ENCODE measurements around the gene TMC3. TPM values are rescaled to one million over a fixed set of nuclear protein-coding genes. Genes with fewer than 3 reads are reported as not detected.

The TMC3 gene
- total and polyA plus RNA-seq, 2 of the 13 experiments (the other 11 are each of a cell fraction or from before 2014, with no cell fraction given), result not detected

- no peaks in the 10 kb centered on the region for H3K27me3 ChIP-seq (ENCODE audit: control insufficient read depth in 1 of 2, insufficient read depth in 2 of 2, low read length in 2 of 2)
- H3K79me2 ChIP-seq (ENCODE audit: insufficient read depth, low read length), result no peaks in the 10 kb centered on the region
- H2AFZ ChIP-seq (ENCODE audit: low read length), result no peak overlapping the region
- FAIRE-seq (no peak), ATAC-seq (no peak), DNase-seq (ENCODE audit: low spot score) (no peak)
- H4K20me1 ChIP-seq (ENCODE audit: insufficient read depth, low read length), result no peaks in the 10 kb centered on the region
- in situ Hi-C loops (cut with HindIII; ENCODE audit: extremely low pct_ligation_motif_present, low pct_unique_long_range_greater_than_20kb), result no loop called here
- ChIA-PET CTCF (ENCODE audit: low intra/inter-chr PET ratio, low total read pairs) (no interaction called here), POLR2A (no interaction called here)
- peaks cover 4% of the 10 kb centered on the region; the same call in 1 of the 2 replicates for H3K9me3 ChIP-seq (ENCODE audit: low read length)
- BruUV-seq (replicated peaks), result no TSS peak
- H3K36me3 ChIP-seq (replicated peaks in 1 of 2; ENCODE audit: control insufficient read depth in 1 of 2, insufficient read depth in 2 of 2, low read length in 2 of 2), result no peaks in the 10 kb centered on the region
- TF ChIP-seq NFATC3 (CRISPR knock-in tag; IDR thresholded peaks at IDR 0.05) (no peak), ZBTB34 (CRISPR knock-in tag; IDR thresholded peaks at IDR 0.05) (no peak), MED1 (CRISPR knock-in tag; IDR thresholded peaks at IDR 0.05) (no peak), ZNF367 (CRISPR knock-in tag; IDR thresholded peaks at IDR 0.05; ENCODE audit: borderline replicate concordance) (no peak), ZNF335 (CRISPR knock-in tag; IDR thresholded peaks at IDR 0.05) (no peak), YY1 (IDR thresholded peaks at IDR 0.05; ENCODE audit: insufficient read depth, insufficient replicate concordance, low read depth, low read length) (no peak)
- no peak overlapping the region for H3K9ac ChIP-seq (ENCODE audit: insufficient read depth, low read depth, low read length)
- H3K27ac ChIP-seq (ENCODE audit: extremely low read length, insufficient read depth, low read length), result no peak overlapping the region
- intact Hi-C loops (cut with micrococcal nuclease; ENCODE audit: unreplicated experiment), result no loop called here
- 45% methylated on average over 2 of the region's 2 CpGs for WGBS (ENCODE audit: low lambda C conversion rate)
- H3K4me2 ChIP-seq (ENCODE audit: low read depth, low read length), result no peak overlapping the region
- H3K4me1 ChIP-seq (ENCODE audit: insufficient read depth, low read length), result peaks cover 21% of the 10 kb centered on the region
- H3K4me3 ChIP-seq (replicated peaks in 1 of 3; ENCODE audit: insufficient read depth in 1 of 3, low read depth in 2 of 3, low read length in 3 of 3), result no peak overlapping the region
Measured at GRCh38 chr15:81381720-81382119, 7.7 kb upstream of the TMC3 start.

GRCh38 chr15:81380668-81381067, 6.7 kb upstream of the TMC3 start:
- Histone ChIP-seq H3K27ac (ENCODE audit: extremely low read length, insufficient read depth, low read length) (no peak overlapping the region), H3K4me1 (ENCODE audit: insufficient read depth, low read length) (peaks cover 13% of the 10 kb centered on the region), H3K4me2 (ENCODE audit: low read depth, low read length) (no peak overlapping the region), H3K4me3 (replicated peaks in 1 of 3; ENCODE audit: insufficient read depth in 1 of 3, low read depth in 2 of 3, low read length in 3 of 3) (no peak overlapping the region), H4K20me1 (ENCODE audit: insufficient read depth, low read length) (no peaks in the 10 kb centered on the region), H3K27me3 (ENCODE audit: control insufficient read depth in 1 of 2, insufficient read depth in 2 of 2, low read length in 2 of 2) (no peaks in the 10 kb centered on the region), H2AFZ (ENCODE audit: low read length) (no peak overlapping the region), H3K9ac (ENCODE audit: insufficient read depth, low read depth, low read length) (no peak overlapping the region), H3K36me3 (replicated peaks in 1 of 2; ENCODE audit: control insufficient read depth in 1 of 2, insufficient read depth in 2 of 2, low read length in 2 of 2) (no peaks in the 10 kb centered on the region), H3K79me2 (ENCODE audit: insufficient read depth, low read length) (no peaks in the 10 kb centered on the region), H3K9me3 (ENCODE audit: low read length) (peaks cover 4% of the 10 kb centered on the region; the same call in 1 of the 2 replicates)
- no peak for FAIRE-seq
- no peak for DNase-seq (ENCODE audit: low spot score)
- WGBS (ENCODE audit: low lambda C conversion rate), result 57% methylated on average over 2 of the region's 2 CpGs
- in situ Hi-C loops (cut with HindIII; ENCODE audit: extremely low pct_ligation_motif_present, low pct_unique_long_range_greater_than_20kb) (no loop called here), intact Hi-C loops (cut with micrococcal nuclease; ENCODE audit: unreplicated experiment) (no loop called here)
- ChIA-PET POLR2A (no interaction called here), CTCF (ENCODE audit: low intra/inter-chr PET ratio, low total read pairs) (no interaction called here)
- ATAC-seq, result no peak
- no TSS peak for BruUV-seq (replicated peaks)
- no peak for TF ChIP-seq HNF4G (IDR thresholded peaks at IDR 0.05; ENCODE audit: borderline replicate concordance, low read depth, low read length)
- no peak for TF ChIP-seq HNF4G (CRISPR knock-in tag; IDR thresholded peaks at IDR 0.05; ENCODE audit: borderline replicate concordance, low read depth)
- no peak for TF ChIP-seq SRSF4 (IDR thresholded peaks at IDR 0.05; ENCODE audit: low read depth, low read length, poor library complexity, severe bottlenecking)
- no peak for TF ChIP-seq HCFC1 (IDR thresholded peaks at IDR 0.05; ENCODE audit: low read depth, low read length)
- no peak for TF ChIP-seq CENPBD1 (CRISPR knock-in tag; IDR thresholded peaks at IDR 0.05; ENCODE audit: borderline replicate concordance, low read depth)
- TF ChIP-seq ARNT2 (CRISPR knock-in tag; IDR thresholded peaks at IDR 0.05; ENCODE audit: low read depth), result no peak
- no peak for TF ChIP-seq ATF1 (CRISPR knock-in tag; IDR thresholded peaks at IDR 0.05)
- TF ChIP-seq NFIB (CRISPR knock-in tag; IDR thresholded peaks at IDR 0.05; ENCODE audit: borderline replicate concordance), result no peak
- no peak for TF ChIP-seq ZNF790 (CRISPR knock-in tag; IDR thresholded peaks at IDR 0.05; ENCODE audit: borderline replicate concordance)
- no peak for TF ChIP-seq SMAD1 (CRISPR knock-in tag; IDR thresholded peaks at IDR 0.05; ENCODE audit: borderline replicate concordance, low read depth)
- no peak for TF ChIP-seq MED1 (CRISPR knock-in tag; IDR thresholded peaks at IDR 0.05)
- no peak for TF ChIP-seq NFE2 (CRISPR knock-in tag; IDR thresholded peaks at IDR 0.05)
- no peak for TF ChIP-seq NFYB (CRISPR knock-in tag; IDR thresholded peaks at IDR 0.05)
- TF ChIP-seq TGIF2 (CRISPR knock-in tag; IDR thresholded peaks at IDR 0.05), result no peak

Data from HepG2 (cell line).